Left ventricle myocardium inferior (tissue), 1 donor: ENCODE data around the gene PNMA8C. TPM values are rescaled to one million over a fixed set of nuclear protein-coding genes. Genes with fewer than 3 reads are reported as not detected.

ENCODE experiments used
- DNase-seq: peaks from one replicate; pipeline ENCODE4 v3.0.0-alpha.2; 2020
- H3K27ac ChIP-seq: fragments of 200-600 bp; replicated peaks from 2 replicates; pipeline ENCODE4 v1.8.0; 2021
- H3K27me3 ChIP-seq: fragments of 200-600 bp; 2 replicates; pipeline ENCODE4 v1.8.0; 2021; ENCODE audit warnings: low read depth
- H3K36me3 ChIP-seq: fragments of 200-600 bp; 2 replicates; pipeline ENCODE4 v1.8.0; 2021
- H3K4me1 ChIP-seq: fragments of 200-600 bp; 2 replicates; pipeline ENCODE4 v1.8.0; 2021
- H3K4me3 ChIP-seq: fragments of 200-600 bp; 2 replicates; pipeline ENCODE4 v1.8.0; 2021; ENCODE audit warnings: mild to moderate bottlenecking, moderate library complexity
- H3K9me3 ChIP-seq: fragments of 200-600 bp; replicated peaks from 2 replicates; pipeline ENCODE4 v1.8.0; 2021
- CTCF ChIP-seq: fragments of 200-600 bp; IDR thresholded peaks from 2 replicates; pipeline ENCODE4 v1.8.0; 2021; ENCODE audit warnings: antibody characterized with exemption, mild to moderate bottlenecking, borderline replicate concordance
- intact Hi-C: fragments of 100-400 bp; cut with micrococcal nuclease; formaldehyde crosslinking; loops from one replicate; pipeline ENCODE4 v1.11.0; 2022
- total RNA-seq: library from RNA; stranded (reverse); fragmentation: NEBNext Ultra II Directional; extraction: Animal tissue kit (Norgen Biotek cat#: 25700); gene quantifications from one replicate; pipeline ENCODE4 v1.2.1, GENCODE V29; 2021
- donor health status: DM: no; HTN: yes; CAD: no; lungs with severe emphysema.

PNMA8C gene
- total RNA-seq, 1 donor from 2014 or later: not detected

DNA sequence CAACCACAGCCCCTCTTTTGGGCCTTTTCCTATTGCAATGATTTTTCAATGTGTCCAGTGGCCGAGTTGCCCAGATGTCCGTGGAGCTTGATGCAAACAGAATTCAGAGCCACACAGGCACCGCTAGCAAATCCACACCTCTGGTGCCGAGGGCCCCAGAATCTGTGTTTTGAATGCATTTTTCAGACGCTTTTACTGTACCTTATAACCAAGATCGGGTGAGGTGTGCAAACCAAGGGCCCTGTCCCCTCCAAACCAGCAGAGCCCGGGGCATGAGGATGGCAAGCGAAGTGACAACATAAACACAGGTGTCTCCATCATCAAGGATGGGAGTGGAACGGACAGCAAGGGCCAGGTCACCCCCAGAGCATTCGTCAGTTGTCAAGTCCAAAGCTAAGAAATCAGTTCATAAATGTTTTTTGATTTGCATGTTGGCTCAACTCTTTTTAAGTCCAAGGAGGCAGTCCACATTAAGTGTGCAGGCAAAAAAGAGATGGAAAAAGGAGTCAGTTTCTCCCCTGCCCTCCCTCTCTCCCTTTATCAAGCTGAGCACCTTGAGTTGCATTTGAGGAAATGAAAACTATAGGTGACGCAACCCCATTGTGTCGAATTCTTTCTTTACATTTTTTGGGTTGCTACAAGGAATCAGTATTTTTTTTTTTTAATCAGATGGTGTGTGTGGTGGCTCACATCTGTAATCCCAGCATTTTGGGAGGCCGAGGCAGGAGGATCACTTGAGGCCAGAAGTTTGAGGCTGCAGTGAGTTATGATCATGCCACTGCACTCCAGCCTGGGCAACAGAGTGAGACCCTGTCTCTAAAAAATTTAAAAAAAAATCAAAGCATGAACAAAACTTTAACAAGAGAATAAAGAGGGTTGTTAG, 18.3 kb downstream of the PNMA8C start:
- no peaks in the 10 kb centered on the region for H3K9me3 ChIP-seq
- peaks cover 8% of the 10 kb centered on the region for H3K36me3 ChIP-seq
- peak overlapping the region; percentile 73 for H3K4me3 ChIP-seq
- DNase-seq: no peak
- intact Hi-C loops: no loop called here
- H3K27me3 ChIP-seq: peaks cover 50% of the 10 kb centered on the region
- H3K27ac ChIP-seq: peak overlapping the region; percentile 90
- peaks cover 66% of the 10 kb centered on the region for H3K4me1 ChIP-seq
- TF ChIP-seq CTCF: no peak

- intact Hi-C loops: no loop called here
- H3K27ac ChIP-seq: peak overlapping the region; percentile 82
- DNase-seq: no peak
- peaks cover 78% of the 10 kb centered on the region for H3K4me1 ChIP-seq
- peaks cover 8% of the 10 kb centered on the region for H3K36me3 ChIP-seq
- TF ChIP-seq CTCF: no peak
- no peaks in the 10 kb centered on the region for H3K9me3 ChIP-seq
- peaks cover 59% of the 10 kb centered on the region for H3K27me3 ChIP-seq
- peak overlapping the region; percentile 50 for H3K4me3 ChIP-seq
Measured at GRCh38 chr19:46409191-46409590, 19.5 kb downstream of the PNMA8C start.

- peaks cover 8% of the 10 kb centered on the region for H3K36me3 ChIP-seq
- peak overlapping the region; percentile 82 for H3K27ac ChIP-seq
- peak; percentile 84 for DNase-seq
- H3K4me3 ChIP-seq: peak overlapping the region; percentile 50
- H3K9me3 ChIP-seq: no peaks in the 10 kb centered on the region
- TF ChIP-seq CTCF: no peak
- intact Hi-C loops: no loop called here
- peaks cover 61% of the 10 kb centered on the region for H3K27me3 ChIP-seq
- peaks cover 83% of the 10 kb centered on the region for H3K4me1 ChIP-seq
Measured at GRCh38 chr19:46408664-46409039, 20.1 kb downstream of the PNMA8C start.

- no peak for TF ChIP-seq CTCF
- intact Hi-C loops: no loop called here
- Histone ChIP-seq H3K4me1 (peaks cover 79% of the 10 kb centered on the region), H3K27me3 (peaks cover 61% of the 10 kb centered on the region), H3K4me3 (peak overlapping the region; percentile 50), H3K27ac (peak overlapping the region; percentile 82), H3K9me3 (no peaks in the 10 kb centered on the region), H3K36me3 (peaks cover 8% of the 10 kb centered on the region)
- DNase-seq: no peak
Measured at GRCh38 chr19:46407856-46408663, 20.7 kb downstream of the PNMA8C start.

GRCh38 chr19:46406976-46407375, 21.8 kb downstream of the PNMA8C start:
- intact Hi-C loops: no loop called here
- no peak for TF ChIP-seq CTCF
- H3K36me3 ChIP-seq: peaks cover 8% of the 10 kb centered on the region
- no peak overlapping the region for H3K4me3 ChIP-seq
- H3K4me1 ChIP-seq: peaks cover 70% of the 10 kb centered on the region
- peaks cover 57% of the 10 kb centered on the region for H3K27me3 ChIP-seq
- DNase-seq: no peak
- no peak overlapping the region for H3K27ac ChIP-seq
- no peaks in the 10 kb centered on the region for H3K9me3 ChIP-seq
